DOHH2 (cell line): ENCODE results near the gene FUT7.

Experiments used
- EZH2phosphoT487 ChIP-seq: fragments of 200-600 bp; sonication (generic); IDR thresholded peaks from 2 replicates; pipeline ENCODE4 v1.6.1; 2017; ENCODE audit warnings: borderline replicate concordance, mild to moderate bottlenecking, antibody characterized with exemption, low read length, moderate library complexity, mixed read lengths
- TF ChIP-seq, protein P1 (sequence below): fragments of 200-600 bp; sonication (generic); IDR thresholded peaks from one replicate; pipeline ENCODE4 v1.5.1; 2014; ENCODE audit warnings: antibody characterized with exemption, mild to moderate bottlenecking, low read depth, low read length; ENCODE audit not compliant: poor library complexity, severe bottlenecking

DNA sequence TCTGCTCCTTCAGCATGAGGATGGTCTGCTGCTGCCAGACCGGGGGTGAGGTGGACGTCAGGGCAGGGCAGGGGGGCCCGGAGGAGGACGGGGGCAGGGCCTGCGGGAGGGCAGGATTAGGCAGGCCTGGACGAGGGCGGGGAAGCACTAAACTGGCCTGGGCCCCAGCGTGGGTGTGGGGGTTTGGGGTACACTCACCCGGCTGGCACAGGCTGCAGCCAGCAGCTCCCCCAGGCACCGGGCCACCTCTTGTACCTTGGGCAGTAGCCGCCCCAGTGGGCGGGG lies 32.9 kb upstream of the FUT7 start:
- TF ChIP-seq EZH2phosphoT487: no peak
- TF ChIP-seq, protein P1, sequence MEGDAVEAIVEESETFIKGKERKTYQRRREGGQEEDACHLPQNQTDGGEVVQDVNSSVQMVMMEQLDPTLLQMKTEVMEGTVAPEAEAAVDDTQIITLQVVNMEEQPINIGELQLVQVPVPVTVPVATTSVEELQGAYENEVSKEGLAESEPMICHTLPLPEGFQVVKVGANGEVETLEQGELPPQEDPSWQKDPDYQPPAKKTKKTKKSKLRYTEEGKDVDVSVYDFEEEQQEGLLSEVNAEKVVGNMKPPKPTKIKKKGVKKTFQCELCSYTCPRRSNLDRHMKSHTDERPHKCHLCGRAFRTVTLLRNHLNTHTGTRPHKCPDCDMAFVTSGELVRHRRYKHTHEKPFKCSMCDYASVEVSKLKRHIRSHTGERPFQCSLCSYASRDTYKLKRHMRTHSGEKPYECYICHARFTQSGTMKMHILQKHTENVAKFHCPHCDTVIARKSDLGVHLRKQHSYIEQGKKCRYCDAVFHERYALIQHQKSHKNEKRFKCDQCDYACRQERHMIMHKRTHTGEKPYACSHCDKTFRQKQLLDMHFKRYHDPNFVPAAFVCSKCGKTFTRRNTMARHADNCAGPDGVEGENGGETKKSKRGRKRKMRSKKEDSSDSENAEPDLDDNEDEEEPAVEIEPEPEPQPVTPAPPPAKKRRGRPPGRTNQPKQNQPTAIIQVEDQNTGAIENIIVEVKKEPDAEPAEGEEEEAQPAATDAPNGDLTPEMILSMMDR: no peak
